Panc1 (cell line): Measurements from ENCODE around the gene COL4A2.

Experiments used
- CTCF ChIP-seq: fragments of 450-650 bp; IDR thresholded peaks from 2 replicates; pipeline ENCODE4 v1.5.1; 2017; ENCODE audit warnings: mild to moderate bottlenecking
- POLR2AphosphoS5 ChIP-seq: IDR thresholded peaks from 2 replicates; pipeline ENCODE4 v1.6.1; 2012; ENCODE audit warnings: mild to moderate bottlenecking, low read depth, low read length, moderate library complexity
- REST ChIP-seq, 2 experiments: IDR thresholded peaks; 2 replicates each; pipeline ENCODE4 v1.6.1; 2011 to 2012; ENCODE audit warnings: low read depth in 2 of 2, control low read depth in 1 of 2, low read length in 1 of 2, mild to moderate bottlenecking in 1 of 2, moderate library complexity in 1 of 2; ENCODE audit not compliant: insufficient read depth in 1 of 2
- SIN3A ChIP-seq: IDR thresholded peaks from 2 replicates; pipeline ENCODE4 v1.6.1; 2012; ENCODE audit warnings: low read depth, mild to moderate bottlenecking, low read length, moderate library complexity, borderline replicate concordance; ENCODE audit not compliant: insufficient read depth
- TCF7L2 ChIP-seq: IDR thresholded peaks from 2 replicates; pipeline ENCODE4 v1.6.1; 2011; ENCODE audit warnings: mild to moderate bottlenecking, low read depth, low read length, inconsistent platforms

- TF ChIP-seq CTCF (no peak), REST (IDR thresholded peaks at IDR 0.05; ENCODE audit: insufficient read depth in 1 of 2, low read depth in 2 of 2, low read length in 1 of 2) (no peak), POLR2AphosphoS5 (no peak), SIN3A (no peak), TCF7L2 (no peak)
Observed at GRCh38 chr13:110471156-110471832, 164.2 kb downstream of the COL4A2 start.
